HepG2 (cell line): Measurements from ENCODE around the gene MPV17L2. TPM values are rescaled to one million over a fixed set of nuclear protein-coding genes. Genes with fewer than 3 reads are reported as not detected.

Source experiments
- E2F2 ChIP-seq: sonication (generic); formaldehyde crosslinking; IDR thresholded peaks from 2 replicates; pipeline ENCODE4 v1.4.0; 2020; ENCODE audit warnings: missing genetic modification reagents, borderline replicate concordance
- HDAC6 ChIP-seq: fragments of 200-600 bp; sonication (generic); IDR thresholded peaks from 2 replicates; pipeline ENCODE4 v1.7.0; 2017; ENCODE audit warnings: mild to moderate bottlenecking, antibody characterized with exemption, low read length, low read depth
- HOXA5 ChIP-seq: sonication (generic); formaldehyde crosslinking; IDR thresholded peaks from 2 replicates; pipeline ENCODE4 v1.4.0; 2020; ENCODE audit warnings: missing genetic modification reagents
- IKZF4 ChIP-seq: sonication (generic); formaldehyde crosslinking; IDR thresholded peaks from 2 replicates; pipeline ENCODE4 v1.5.1; 2020; ENCODE audit warnings: borderline replicate concordance, mild to moderate bottlenecking, low read depth, missing genetic modification reagents; ENCODE audit errors: not compliant biosample characterization
- KDM2A ChIP-seq: sonication (generic); formaldehyde crosslinking; IDR thresholded peaks from 2 replicates; pipeline ENCODE4 v1.4.0; 2020; ENCODE audit warnings: low read depth, missing genetic modification reagents, borderline replicate concordance
- MTA3 ChIP-seq: sonication (generic); formaldehyde crosslinking; IDR thresholded peaks from 2 replicates; pipeline ENCODE4 v1.4.0; 2020; ENCODE audit warnings: missing genetic modification reagents
- RAD21 ChIP-seq: fragments of 450-650 bp; formaldehyde crosslinking; IDR thresholded peaks from 2 replicates; pipeline ENCODE4 v1.5.0; 2020; ENCODE audit warnings: mild to moderate bottlenecking
- RXRB ChIP-seq: IDR thresholded peaks from 2 replicates; pipeline ENCODE4 v1.6.1; 2016; ENCODE audit warnings: borderline replicate concordance, missing genetic modification reagents, missing compliant biosample characterization
- SOX6 ChIP-seq, 2 experiments: fragments of 450-650 bp in 1 of 2; sonication (generic) in 1 of 2; formaldehyde crosslinking in 1 of 2; IDR thresholded peaks; 2 replicates each; pipeline versions ENCODE4 v1.4.0 to v1.6.1; 2017 to 2020; ENCODE audit warnings: antibody characterized with exemption in 1 of 2, mild to moderate bottlenecking in 1 of 2, missing genetic modification reagents in 1 of 2
- TBX3 ChIP-seq: fragments of 450-650 bp; IDR thresholded peaks from 2 replicates; pipeline ENCODE4 v1.6.1; 2017; ENCODE audit warnings: antibody characterized with exemption, mild to moderate bottlenecking, inconsistent platforms, borderline replicate concordance
- TCF12 ChIP-seq, 2 experiments: fragments of 450-650 bp in 1 of 2; sonication (generic) in 1 of 2; formaldehyde crosslinking in 1 of 2; IDR thresholded peaks; 2 replicates each; pipeline versions ENCODE4 v1.6.1 to v1.8.0; 2017 to 2022; ENCODE audit warnings: antibody characterized with exemption in 1 of 2, mild to moderate bottlenecking in 1 of 2, missing genetic modification reagents in 1 of 2, moderate library complexity in 1 of 2
- ZBTB40 ChIP-seq, 2 experiments: fragments of 450-650 bp in 1 of 2; sonication (generic) in 1 of 2; formaldehyde crosslinking in 1 of 2; IDR thresholded peaks; 2 replicates each; pipeline versions ENCODE4 v1.6.1 to v1.8.0; 2016 to 2022; ENCODE audit warnings: antibody characterized with exemption in 1 of 2, mild to moderate bottlenecking in 1 of 2, missing genetic modification reagents in 1 of 2
- ZC3H13 ChIP-seq: sonication (generic); formaldehyde crosslinking; IDR thresholded peaks from 2 replicates; pipeline ENCODE4 v1.8.1; 2023; ENCODE audit warnings: mild to moderate bottlenecking, missing genetic modification reagents, moderate library complexity
- ZFP90 ChIP-seq: sonication (generic); formaldehyde crosslinking; IDR thresholded peaks from 2 replicates; pipeline ENCODE4 v1.8.0; 2022; ENCODE audit warnings: missing genetic modification reagents, mild to moderate bottlenecking, inconsistent platforms, borderline replicate concordance
- ZNF160 ChIP-seq: sonication (generic); formaldehyde crosslinking; IDR thresholded peaks from 2 replicates; pipeline ENCODE4 v1.8.0; 2022; ENCODE audit warnings: mild to moderate bottlenecking, inconsistent platforms, missing genetic modification reagents
- ZNF34 ChIP-seq: sonication (generic); formaldehyde crosslinking; IDR thresholded peaks from 2 replicates; pipeline ENCODE4 v1.4.0; 2020; ENCODE audit warnings: mild to moderate bottlenecking, missing genetic modification reagents, borderline replicate concordance
- ZNF501 ChIP-seq: sonication (generic); formaldehyde crosslinking; IDR thresholded peaks from 2 replicates; pipeline ENCODE4 v1.5.1; 2020; ENCODE audit warnings: mild to moderate bottlenecking, moderate library complexity, missing genetic modification reagents
- ZNF781 ChIP-seq: sonication (generic); formaldehyde crosslinking; IDR thresholded peaks from 2 replicates; pipeline ENCODE4 v1.5.1; 2020; ENCODE audit warnings: borderline replicate concordance, mild to moderate bottlenecking, missing genetic modification reagents; ENCODE audit errors: not compliant biosample characterization
- polyA plus RNA-seq, 8 experiments: library from polyadenylated mRNA; depleted of rRNA in 3 of 8; stranded (reverse) in 7 of 8; unstranded in 1 of 8; fragments of >200 nt; fragmentation: Illumina TruSeq in 4 of 8; extraction: Trizol in 4 of 8; gene quantifications; 2 replicates each; pipeline versions ENCODE4 v1.2.1 to v1.2.3, GENCODE V29; 2011 to 2016; ENCODE audit warnings: low read depth in 4 of 8, missing spikeins in 1 of 8, mixed read lengths in 1 of 8; ENCODE audit not compliant: insufficient read depth in 1 of 8
- total RNA-seq, 5 experiments: library from RNA; depleted of rRNA; stranded (reverse); fragments of >200 nt; fragmentation: Illumina TruSeq; extraction: Trizol; gene quantifications; 2 replicates each; pipeline ENCODE4 v1.2.3, GENCODE V29; 2016; ENCODE audit warnings: low read depth in 1 of 5

The MPV17L2 gene
- total and polyA plus RNA-seq, 2 of the 13 experiments (the other 11 are each of a cell fraction or from before 2014, with no cell fraction given) = 13.6 to 16.7 TPM

DNA sequence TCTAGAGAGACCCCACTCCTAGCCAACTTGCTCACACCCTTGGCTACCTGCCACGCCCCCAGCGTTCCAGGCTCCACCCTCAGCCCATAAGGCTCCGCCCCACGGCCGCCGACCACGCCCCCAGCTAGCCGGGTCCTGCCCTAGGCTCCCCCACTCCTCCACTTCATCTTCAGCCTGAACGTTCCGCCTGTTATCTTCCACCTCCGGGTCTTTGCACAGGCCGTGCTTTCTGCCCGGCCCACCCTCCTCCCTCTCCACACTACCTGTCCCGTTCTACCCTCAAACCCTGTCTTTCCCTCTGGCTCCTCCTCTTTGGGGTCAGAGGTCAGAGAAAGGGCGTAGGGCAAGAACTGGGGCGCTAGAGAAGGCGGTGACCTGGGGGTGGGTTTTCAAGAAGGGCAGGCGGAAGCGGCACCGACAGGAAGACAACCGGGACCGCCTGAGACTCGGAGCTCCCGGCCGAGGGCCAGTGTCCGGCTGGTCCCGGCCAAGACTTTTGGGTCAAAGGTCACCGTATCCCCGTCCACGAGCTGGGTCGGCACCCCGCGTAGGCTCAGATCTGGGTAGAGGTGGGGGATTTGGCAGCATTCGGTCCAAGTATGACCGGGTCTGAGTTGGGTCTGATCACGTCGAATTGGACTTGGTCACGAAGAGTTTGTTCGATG is 31.0 kb downstream of the MPV17L2 start (continued):
- TF ChIP-seq ZNF501 (peak; percentile 76; the same call in 1 of the 2 replicates), ZFP90 (no peak), HDAC6 (no peak), ZBTB40 (IDR thresholded peaks at IDR 0.05) (no peak), ZBTB40 (CRISPR knock-in tag; IDR thresholded peaks at IDR 0.05) (no peak; the same call in 1 of the 2 replicates), E2F2 (no peak), ZC3H13 (peak; percentile 79), TBX3 (no peak), KDM2A (CRISPR knock-in tag) (peak; percentile 30; the same call in 1 of the 2 replicates), TCF12 (IDR thresholded peaks at IDR 0.05) (no peak), TCF12 (CRISPR knock-in tag; IDR thresholded peaks at IDR 0.05) (no peak), ZNF160 (CRISPR knock-in tag) (no peak), IKZF4 (peak; percentile 14), RXRB (CRISPR knock-in tag) (peak; percentile 37), HOXA5 (CRISPR knock-in tag) (no peak), MTA3 (CRISPR knock-in tag) (no peak), ZNF34 (CRISPR knock-in tag) (0 out of 2 replicates have a peak, but pooled peaks have one; percentile 64), SOX6 (IDR thresholded peaks at IDR 0.05) (no peak), SOX6 (CRISPR knock-in tag; IDR thresholded peaks at IDR 0.05) (peak; percentile 50), RAD21 (no peak), ZNF781 (peak; percentile 59)
